IPS-NIHi7 (cell line): Measurements from ENCODE around the gene CDX1.

ENCODE experiments used
- DNase-seq: peaks from one replicate; pipeline ENCODE4 v3.0.0; 2012; ENCODE audit warnings: mixed read lengths; ENCODE audit errors: extremely low spot score

The CDX1 gene

DNA sequence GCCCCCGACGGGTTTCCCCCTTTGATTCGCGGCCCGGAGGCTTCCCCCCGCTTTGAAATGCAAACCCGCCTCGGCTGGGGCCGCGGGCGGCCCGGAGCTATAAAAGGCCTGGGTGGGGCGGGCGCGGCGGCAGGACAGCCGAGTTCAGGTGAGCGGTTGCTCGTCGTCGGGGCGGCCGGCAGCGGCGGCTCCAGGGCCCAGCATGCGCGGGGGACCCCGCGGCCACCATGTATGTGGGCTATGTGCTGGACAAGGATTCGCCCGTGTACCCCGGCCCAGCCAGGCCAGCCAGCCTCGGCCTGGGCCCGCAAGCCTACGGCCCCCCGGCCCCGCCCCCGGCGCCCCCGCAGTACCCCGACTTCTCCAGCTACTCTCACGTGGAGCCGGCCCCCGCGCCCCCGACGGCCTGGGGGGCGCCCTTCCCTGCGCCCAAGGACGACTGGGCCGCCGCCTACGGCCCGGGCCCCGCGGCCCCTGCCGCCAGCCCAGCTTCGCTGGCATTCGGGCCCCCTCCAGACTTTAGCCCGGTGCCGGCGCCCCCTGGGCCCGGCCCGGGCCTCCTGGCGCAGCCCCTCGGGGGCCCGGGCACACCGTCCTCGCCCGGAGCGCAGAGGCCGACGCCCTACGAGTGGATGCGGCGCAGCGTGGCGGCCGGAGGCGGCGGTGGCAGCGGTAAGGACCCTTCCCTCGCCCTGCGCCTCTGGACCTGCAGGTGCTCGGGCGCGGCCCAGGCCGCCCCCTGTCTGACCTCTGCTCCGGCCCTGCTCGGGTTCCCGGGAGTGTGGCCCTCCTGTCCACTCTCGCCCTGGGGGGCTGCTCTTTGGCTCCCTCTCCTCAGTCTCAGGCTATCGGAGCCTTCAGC lies at the start of gene CDX1:
Gene CDX1 (plus strand): TSS at position 129 of the 862 bp plus-strand sequence. CDS start 99 bp downstream, at position 228.
- DNase-seq, result no peak

DNA sequence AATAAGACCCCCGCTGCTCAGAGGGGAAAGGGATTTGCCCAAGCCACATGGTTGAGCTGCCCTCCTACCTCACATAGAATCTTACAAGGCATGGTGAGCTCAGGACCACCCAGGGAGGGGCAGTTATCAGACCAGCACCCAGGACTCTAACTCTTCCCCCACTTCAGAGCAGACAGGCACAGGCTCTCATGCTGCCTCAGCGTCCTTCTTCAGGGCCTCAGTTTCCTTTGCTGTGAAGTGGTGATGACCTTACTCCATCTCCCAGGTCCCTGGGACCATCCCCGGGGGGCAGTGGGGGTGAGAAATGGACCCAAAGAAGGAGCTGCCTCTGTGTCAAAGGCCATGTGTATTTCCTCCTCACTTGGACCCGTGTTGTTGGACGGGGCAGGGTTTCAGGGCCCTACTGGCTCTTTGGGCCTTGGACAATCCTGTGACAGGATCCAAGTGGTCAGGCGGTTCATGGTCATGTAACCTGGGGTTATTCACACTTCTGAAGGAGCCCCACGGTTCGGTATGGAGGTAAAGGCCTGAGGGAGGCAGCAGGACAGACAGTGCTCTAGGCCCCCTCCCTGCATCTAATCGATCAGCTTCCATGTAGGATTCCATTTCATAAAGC lies 48.5 kb upstream of the CDX1 start:
- DNase-seq, result no peak

DNA sequence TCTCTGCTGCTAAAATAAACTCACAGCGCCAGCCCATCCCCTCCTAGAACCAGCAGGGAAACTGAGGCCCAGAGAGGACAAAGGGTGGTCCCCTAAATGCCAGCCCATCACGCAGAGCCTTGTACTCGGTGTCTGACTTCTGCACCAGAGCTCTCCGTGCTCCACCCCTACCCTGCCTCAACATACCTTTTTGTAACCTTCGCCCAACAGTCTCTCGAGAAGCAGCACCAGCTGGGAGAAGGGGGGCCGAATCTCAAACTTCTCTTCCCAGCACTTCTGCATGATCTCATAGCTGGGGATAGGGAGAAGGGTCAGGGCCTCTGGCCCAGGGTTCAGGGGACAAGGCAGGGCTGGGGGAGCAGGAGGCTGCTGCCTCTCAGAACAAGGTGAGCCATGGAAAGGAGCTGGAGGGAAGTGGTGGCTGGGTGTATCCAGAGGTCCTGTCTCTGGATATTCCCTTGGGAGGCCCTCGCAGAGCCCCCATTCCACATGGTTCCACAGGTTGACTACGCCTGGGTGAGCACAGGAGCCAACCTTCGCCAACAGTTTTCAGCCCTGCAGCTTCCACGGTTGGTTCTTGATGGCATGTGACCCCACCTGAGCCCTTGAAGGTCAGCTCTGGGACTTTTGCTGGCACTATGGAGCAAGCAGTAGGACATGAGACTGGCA lies 47.9 kb upstream of the CDX1 start:
- no peak for DNase-seq

DNA sequence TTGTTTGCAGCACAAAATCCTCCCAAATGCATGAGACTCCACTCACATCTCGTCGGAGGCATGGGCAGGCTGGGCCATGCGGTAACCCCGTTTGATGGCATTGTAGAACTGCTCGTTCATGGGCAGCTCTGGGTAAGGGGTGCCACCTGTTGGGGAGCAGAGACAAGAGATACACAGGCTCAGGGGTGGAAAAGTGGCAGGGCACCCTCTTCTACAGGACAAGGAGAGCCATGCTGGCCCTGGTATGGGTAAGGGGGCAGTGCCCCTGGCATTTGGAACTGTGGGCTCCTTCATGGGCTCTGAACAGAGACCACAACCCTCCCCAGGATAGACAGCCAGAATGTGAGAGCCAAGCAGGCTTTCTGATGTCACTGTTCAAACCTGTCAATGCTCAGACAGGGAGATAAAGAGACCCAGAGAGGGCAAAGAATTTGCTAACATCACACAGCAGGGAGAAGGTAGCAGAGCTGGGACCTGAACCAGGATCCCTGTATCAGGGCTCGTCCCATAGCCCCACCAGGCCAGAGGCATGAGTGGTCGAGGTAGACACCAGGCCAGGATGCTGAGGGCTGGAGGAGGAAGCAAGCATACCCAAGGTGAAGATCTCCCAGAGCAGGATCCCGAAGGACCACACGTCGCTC lies 47.0 kb upstream of the CDX1 start:
- no peak for DNase-seq

DNA sequence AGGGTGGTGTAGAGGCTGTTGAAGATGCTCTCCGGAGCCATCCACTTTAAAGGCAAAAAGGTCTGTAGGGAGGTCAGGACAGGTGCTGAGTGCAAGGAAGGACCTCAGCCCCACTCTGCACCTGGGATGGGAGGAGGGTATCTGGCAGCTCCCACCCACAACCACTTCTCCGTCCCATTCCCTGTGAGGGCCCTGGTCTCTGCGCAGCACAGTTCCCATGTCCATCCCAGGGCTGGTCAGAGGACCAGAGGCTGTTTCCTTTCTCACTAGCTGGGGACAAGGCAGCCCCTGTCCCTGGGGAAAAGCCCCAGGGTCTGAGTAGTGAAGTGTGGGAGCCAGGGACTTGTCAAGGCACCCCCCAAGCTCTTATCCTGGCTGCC lies 46.5 kb upstream of the CDX1 start:
- DNase-seq, result no peak

DNA sequence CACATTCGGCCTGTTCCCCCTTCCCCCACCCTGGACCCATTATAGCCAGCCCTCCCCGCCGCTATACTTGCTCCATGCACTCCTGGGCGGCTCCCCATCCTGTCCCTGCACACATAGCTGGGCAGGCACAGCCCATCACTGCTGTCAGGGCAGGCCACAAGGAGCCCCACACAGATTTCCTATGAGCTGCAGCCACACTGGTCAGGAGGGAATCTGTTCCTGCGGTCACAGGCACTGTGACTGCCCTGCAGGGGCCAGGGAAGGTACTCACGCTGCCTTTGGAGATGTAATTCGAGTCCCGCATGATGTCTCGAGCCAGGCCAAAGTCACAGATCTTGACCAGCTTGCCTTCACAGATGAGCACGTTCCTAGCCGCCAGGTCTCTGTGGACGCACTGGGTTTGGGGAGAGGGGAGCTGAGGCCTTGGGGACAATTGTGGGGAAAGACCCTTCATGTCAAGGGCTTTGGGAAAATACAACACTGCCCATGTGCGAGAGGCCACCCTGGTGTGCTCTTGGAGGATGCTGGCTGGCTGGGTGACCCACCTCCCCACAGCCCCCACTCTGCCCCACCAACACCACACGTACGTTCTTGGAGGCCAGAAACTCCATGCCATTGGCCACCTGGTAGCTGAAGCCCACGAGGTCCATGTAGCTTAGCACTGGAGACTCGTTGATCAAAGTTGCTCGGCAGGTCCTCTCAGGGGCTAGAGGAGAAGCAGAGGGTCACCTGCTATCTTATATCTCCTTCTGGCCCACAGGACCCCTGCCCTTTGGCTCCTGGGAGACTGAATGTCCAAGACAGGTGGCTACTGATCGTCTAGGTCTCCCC lies 45.7 kb upstream of the CDX1 start:
- DNase-seq, result no peak

DNA sequence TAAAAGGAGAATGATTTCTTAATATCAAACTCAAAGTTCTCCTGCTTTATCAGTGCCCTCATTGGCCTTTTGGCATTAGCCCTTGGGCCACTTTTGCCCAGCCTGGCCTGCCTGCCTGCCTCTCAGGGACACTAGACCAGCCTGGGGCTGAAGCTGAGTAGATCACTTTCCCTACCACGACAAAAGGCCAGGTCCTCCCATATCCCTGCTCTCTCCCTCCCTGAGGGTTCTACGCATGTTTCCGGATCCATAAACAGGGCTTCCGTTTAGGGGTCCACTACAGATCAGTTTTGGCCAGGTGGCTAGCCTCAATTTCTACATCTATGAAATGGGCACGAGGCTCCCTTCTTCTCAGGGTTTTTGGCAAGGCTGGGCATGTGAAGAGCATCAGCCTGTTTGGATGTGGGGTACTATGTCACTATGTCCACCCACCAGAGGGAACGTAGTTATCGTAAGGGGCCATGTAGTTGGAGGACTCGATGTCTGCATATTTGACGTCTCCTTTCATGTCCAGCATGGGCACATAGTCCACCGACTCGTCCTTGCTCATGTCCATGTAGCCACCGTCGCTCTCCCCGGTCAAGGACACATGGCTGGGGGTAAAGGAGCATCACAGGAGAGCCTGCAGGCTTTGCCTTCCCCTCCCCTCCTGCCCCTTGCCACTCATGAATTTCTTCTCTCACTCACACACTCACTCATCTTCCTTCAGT lies 45.0 kb upstream of the CDX1 start:
- no peak for DNase-seq

DNA sequence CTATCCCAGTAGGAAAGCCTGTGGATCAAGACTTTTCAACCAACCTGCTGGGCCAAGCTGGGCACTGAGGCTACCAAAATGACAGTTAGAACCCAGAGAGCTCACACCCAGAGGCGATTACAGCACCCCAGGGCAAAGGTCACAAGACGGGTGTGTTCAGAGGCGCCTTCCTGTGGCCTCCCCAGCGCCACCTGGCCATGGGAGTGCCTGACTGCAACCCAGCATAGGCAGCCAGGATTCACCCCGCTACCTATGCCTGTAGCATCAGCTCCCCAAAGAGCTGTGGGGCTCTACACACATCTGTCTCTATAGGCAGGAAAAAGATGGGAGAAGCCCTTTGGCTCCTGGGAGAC lies 44.4 kb upstream of the CDX1 start:
- peak; percentile 75 for DNase-seq

DNA sequence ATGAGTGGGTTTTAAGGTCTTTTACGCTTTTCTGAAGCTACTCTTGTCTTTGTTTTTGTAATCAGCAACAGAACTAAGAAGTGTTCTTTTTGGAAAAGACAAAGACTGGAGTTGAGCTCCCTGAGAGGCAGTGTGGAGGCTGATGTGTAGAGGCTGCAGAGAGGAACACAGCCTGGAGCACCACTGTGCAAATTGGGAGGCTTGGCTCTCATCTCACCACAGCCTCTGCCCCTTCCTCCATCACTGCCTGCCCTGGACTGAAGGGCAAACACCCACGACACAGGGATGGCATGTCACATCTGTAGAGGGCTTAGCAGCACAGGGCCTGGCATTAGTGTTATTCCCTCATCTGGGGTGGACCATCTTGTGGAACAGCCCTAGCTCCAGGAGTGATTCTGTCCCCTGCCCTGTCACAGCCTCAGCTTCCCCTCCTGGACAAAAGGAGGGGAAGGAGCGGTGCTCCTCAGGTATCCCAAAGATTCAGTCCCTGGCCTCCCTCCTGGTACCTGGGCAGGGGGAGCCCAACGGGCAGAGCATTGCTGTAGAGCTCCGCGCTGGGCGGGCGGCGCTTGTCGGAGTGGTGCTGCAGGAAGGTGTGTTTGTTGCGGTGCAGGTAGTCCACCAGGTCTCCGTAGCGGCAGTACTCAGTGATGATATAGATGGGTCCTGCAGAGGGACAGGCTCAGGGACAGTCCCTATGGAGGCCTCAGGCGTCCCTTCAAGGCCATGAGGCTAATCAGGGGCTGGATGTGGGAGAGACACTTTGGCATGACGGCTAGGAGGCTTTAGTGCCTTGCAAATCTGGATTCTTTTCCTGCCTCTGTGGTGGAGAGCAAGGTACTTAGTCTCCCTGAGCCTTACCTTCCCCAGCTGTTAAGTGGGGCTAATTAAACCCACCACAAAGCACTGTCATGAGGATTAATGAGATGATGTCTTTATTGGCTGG lies 43.8 kb upstream of the CDX1 start:
- no peak for DNase-seq

DNA sequence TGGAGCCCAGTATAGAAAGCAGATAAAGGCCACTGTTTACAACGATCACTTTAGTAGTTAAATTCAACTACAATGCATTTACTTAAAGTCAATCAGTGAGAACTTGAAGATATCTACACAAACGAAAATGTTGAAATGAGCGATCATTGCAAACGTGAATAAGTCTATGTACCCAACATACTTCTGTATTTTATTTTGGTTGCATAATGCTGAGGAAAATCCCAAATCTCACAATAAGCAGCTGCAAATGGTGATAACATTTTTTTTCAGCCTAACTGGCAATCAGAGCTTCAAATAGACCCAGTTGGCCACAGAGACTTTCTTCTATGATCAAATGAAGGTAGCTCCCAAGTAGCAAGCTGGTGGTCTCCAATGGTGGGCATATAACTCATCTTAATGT lies 43.0 kb upstream of the CDX1 start:
- DNase-seq, result no peak

DNA sequence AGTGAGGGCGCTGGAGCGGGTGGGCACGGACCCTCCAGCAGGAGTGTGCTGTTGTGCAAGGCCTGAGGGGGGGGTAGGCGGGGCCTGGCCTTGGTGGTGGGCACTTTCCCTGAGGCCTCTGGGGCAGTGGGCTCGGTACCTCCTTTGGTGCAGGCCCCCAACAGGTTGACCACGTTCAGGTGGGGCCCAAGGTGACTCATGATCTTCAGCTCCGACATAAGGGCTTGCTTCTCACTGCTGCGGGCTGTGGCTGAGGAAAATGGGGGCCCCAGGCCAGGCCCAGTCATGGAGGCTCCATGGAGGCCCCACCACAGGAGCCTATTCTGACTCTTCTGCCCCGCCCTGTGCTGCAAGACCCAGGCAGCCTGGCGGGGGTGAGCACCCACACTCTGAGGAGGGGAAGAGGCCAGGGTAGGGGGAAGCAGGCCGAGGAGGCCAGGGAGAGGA lies 42.4 kb upstream of the CDX1 start:
- DNase-seq, result no peak

DNA sequence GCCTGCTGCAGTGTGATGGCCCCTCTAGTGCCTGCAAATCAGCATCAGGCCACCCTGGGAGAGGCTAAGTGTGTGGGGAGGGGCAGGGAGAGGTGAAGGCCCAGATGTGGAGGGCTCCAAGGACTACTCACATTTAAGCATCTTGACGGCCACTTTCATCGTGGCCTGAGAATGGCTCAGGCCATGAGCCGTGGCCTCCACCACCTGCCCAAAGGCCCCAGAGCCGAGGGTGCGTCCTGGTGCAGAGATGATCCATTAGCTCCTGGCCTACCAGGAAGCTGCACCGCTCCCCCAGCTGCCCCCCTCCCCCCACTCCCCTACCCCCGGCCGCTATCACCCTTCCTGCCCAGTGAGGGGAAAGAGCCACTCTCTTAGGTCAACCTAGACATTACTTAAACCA lies 42.0 kb upstream of the CDX1 start:
- no peak for DNase-seq

DNA sequence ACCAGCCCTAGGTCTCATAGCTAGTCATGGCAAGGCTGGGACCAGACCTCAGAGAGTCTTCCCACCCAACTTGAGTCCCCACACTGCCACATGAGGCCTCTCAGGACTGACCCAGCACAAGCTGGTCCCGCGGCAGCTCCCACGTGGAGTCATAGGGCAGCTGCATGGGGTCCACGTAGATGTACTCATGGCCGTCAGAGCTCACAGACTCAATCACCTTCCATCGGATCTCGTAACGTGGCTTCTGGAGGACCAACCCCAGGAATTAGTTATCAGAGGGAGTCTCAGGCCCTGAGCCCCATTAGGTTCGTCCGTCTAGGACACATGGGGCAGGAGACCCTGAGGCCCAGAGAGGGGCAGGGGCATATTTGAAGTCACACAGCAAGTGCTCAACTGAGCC lies 41.2 kb upstream of the CDX1 start:
- DNase-seq, result no peak

DNA sequence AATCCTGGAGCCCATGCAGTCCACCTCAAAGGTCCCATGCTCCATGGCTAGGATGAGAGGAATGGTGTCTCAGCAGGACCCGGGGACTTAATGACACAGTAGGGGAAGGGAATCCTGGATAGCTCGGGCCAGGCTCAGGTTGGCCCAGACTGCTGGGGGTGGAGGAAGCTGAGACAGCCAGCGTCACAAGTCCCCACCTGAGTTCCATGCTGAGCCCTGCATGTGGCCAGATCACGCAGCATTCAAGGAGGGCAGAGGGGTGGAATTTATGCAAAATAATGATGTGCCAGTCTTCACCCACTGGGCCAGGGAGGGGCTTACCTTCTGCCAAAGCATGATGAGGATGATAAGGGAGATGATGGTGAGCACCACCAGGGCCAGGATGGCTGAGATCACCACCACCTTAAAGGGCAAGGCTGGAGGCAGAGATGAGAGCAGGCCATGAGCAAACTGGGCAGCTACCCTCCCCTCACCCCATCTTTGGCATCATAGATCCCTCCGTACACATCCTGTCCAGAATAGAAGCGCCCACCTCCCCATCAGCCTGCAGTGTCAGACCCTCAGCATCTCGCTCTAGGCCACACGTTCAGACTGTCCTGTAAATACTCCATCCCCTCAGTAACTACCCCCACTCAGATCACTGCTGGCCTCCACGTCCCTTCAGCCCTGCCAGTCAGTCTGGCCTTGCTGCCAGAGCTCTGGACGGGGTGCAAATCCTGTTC lies 40.2 kb upstream of the CDX1 start:
- no peak for DNase-seq

DNA sequence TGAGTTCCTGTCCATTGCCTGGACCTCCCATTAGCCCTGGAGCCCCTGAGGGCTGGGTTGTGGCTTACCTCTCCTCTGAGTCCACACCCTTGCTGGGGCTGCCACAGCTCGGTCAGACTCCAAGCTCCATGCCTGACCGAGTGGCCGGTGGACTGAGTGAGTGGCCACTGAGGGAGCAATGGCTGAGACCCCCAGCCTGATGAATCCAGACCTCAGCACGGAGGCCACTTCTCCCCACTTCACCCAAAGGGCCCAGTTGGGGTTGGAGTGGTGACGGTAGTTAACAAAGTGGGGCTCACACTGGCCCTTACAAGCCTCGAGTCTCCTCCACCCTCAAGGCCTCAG lies 39.7 kb upstream of the CDX1 start:
- DNase-seq, result no peak

DNA sequence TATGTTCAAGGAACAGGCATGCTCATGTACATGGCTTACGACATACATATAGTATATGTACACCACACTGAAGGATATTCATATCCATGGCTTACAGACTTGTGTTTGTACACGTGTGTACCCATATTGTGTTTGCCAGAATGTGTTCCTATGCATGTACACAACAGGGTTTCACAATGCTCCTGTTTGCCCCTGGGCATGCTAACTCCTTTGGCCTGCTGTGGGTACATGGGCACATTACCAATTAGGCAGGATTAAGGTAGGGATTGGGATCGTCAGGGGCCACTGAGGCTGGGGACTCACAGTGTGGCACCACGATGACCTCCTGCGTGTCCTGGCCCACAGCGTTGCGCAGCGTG lies 37.1 kb upstream of the CDX1 start:
- no peak for DNase-seq

DNA sequence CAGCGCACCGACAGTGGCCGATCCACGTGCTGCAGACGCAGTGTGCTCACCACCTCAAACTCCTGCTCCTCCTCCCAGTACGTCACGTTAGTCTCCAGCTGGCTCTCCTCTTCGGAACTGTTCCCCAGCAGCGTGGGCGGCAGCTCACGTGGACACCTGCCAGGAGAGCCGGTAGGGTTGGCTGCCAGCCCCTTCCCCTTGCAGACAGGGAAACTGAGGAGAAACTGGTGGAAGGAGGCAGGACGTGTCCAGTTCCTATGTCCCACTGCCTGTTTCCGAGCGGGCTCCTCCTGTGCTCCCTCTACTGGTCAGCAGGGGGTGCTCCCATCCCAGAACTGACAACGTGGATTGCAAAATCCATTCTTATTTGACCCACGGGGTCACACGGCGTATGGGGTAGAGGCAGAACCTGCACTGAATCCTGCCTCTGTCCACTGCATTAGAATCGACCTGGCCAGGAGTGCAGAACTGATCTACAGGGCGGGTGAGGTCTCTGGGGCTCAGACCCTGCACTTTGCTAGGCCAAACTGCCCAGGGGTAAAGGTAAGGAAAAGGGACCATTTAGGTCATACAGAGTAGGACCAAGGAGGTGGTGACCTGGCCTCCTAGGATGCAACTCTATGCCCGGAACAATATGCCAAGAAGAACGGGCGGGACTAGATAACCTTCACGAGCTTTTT lies 36.6 kb upstream of the CDX1 start:
- peak; percentile 85 for DNase-seq

DNA sequence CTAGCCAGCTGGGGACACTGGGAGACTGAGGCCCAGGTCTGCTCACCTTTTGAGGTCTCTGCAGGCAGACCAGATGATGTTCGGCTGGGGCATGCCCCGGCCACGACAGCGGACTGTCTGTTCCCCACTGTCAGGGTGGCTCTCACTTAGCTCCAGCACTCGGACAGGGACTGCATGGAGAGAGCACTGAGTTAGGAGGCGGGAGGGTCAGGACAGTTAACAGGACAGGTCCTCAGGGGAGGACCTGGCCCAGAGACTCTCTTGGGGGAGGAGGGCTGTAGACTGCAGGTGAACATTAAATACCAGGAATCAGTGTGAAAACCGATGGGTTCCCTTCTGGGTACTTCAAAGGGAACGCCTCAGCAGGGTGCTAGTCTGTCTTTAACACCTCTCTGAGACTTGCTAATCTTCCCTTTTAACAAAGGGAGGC lies 36.1 kb upstream of the CDX1 start:
- peak; percentile 74 for DNase-seq

DNA sequence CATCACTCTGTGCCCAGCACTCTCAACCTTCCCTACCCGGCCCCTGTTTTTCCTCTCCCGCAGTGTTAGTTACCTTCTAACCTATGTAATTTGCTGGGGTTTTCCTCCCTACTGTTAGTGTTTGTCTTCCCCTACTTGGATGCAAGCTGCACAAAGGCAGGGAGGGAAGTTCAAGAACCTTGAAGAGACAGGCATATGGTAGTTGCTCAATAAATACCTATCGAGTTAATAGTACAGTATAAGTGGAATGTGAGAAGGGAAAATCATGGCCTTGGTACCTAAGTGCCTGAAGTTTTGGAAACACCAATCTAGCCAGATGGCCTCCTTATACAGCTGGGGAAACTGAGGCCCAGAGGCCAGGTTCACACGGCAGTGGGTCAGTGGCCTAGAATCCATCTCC lies 35.1 kb upstream of the CDX1 start:
- DNase-seq, result no peak
